ENCODE results near the gene FOXN4.

GRCh38 chr12:109291521-109292341 lies 17.4 kb downstream of the FOXN4 start:
- TF ChIP-seq, protein P1, sequence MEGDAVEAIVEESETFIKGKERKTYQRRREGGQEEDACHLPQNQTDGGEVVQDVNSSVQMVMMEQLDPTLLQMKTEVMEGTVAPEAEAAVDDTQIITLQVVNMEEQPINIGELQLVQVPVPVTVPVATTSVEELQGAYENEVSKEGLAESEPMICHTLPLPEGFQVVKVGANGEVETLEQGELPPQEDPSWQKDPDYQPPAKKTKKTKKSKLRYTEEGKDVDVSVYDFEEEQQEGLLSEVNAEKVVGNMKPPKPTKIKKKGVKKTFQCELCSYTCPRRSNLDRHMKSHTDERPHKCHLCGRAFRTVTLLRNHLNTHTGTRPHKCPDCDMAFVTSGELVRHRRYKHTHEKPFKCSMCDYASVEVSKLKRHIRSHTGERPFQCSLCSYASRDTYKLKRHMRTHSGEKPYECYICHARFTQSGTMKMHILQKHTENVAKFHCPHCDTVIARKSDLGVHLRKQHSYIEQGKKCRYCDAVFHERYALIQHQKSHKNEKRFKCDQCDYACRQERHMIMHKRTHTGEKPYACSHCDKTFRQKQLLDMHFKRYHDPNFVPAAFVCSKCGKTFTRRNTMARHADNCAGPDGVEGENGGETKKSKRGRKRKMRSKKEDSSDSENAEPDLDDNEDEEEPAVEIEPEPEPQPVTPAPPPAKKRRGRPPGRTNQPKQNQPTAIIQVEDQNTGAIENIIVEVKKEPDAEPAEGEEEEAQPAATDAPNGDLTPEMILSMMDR (IDR thresholded peaks at IDR 0.05) = no peak
- TF ChIP-seq POLR2A (IDR thresholded peaks at IDR 0.05) = no peak
- TF ChIP-seq EP300 (IDR thresholded peaks at IDR 0.05) = no peak

Data from tibial nerve (tissue), 4 donors.